HG03457 (cell line): ENCODE results near the gene FITM1.

Experiments
- ATAC-seq: cut with Tn5 transposase; IDR thresholded peaks from one replicate; pipeline ENCODE4 v1.9.1; 2021; ENCODE audit warnings: moderate number of reproducible peaks; ENCODE audit not compliant: unreplicated experiment

The FITM1 gene

GRCh38 chr14:24156840-24157239 lies 26.4 kb downstream of the FITM1 start:
- no peak for ATAC-seq

- ATAC-seq = no peak
Observed at GRCh38 chr14:24157331-24157730, 26.9 kb downstream of the FITM1 start.

- no peak for ATAC-seq
Observed at GRCh38 chr14:24159777-24160498, 29.5 kb downstream of the FITM1 start.

GRCh38 chr14:24160499-24160849 lies 30.0 kb downstream of the FITM1 start:
- ATAC-seq = peak; percentile 5

GRCh38 chr14:24160850-24161804 lies 30.7 kb downstream of the FITM1 start, which contains the start of gene IRF9:
Gene IRF9 (plus strand): TSS chr14:24161265. CDS start chr14:24162145, 880 bp downstream.
- ATAC-seq = peak; percentile 55

GRCh38 chr14:24162093-24162492 lies 31.6 kb downstream of the FITM1 start:
- no peak for ATAC-seq

GRCh38 chr14:24164518-24164991 lies 34.1 kb downstream of the FITM1 start:
- no peak for ATAC-seq

- no peak for ATAC-seq
Observed at GRCh38 chr14:24165785-24166184, 35.3 kb downstream of the FITM1 start.

- no peak for ATAC-seq
Observed at GRCh38 chr14:24167469-24168114, 37.1 kb downstream of the FITM1 start.

GRCh38 chr14:24171422-24172260 lies 41.2 kb downstream of the FITM1 start, which contains the start of gene REC8:
Gene REC8 (plus strand): TSS chr14:24172080. CDS start chr14:24172553, 473 bp downstream.
- ATAC-seq = peak; percentile 76

- ATAC-seq = no peak
Observed at GRCh38 chr14:24172261-24172860, 41.9 kb downstream of the FITM1 start.

GRCh38 chr14:24172871-24173281 lies 42.4 kb downstream of the FITM1 start:
- ATAC-seq = no peak

GRCh38 chr14:24176599-24176998 lies 46.1 kb downstream of the FITM1 start:
- no peak for ATAC-seq

GRCh38 chr14:24177041-24177825 lies 46.8 kb downstream of the FITM1 start:
- no peak for ATAC-seq

- ATAC-seq = no peak
Observed at GRCh38 chr14:24177891-24178290, 47.4 kb downstream of the FITM1 start.

- no peak for ATAC-seq
Observed at GRCh38 chr14:24178399-24179178, 48.1 kb downstream of the FITM1 start.

GRCh38 chr14:24179294-24179960 lies 49.0 kb downstream of the FITM1 start:
- ATAC-seq = no peak
